ENCODE data around the gene OLFM4.

OLFM4 gene

GRCh38 chr13:53014495-53015443, 13.8 kb upstream of the OLFM4 start:
- no peak for DNase-seq (ENCODE audit: low spot score)

GRCh38 chr13:53015971-53016370, 12.6 kb upstream of the OLFM4 start:
- DNase-seq (ENCODE audit: low spot score): no peak

GRCh38 chr13:53017433-53017970, 11.1 kb upstream of the OLFM4 start:
- no peak for DNase-seq (ENCODE audit: low spot score)

- no peak for DNase-seq (ENCODE audit: low spot score)
Observed at GRCh38 chr13:53018690-53019647, 9.6 kb upstream of the OLFM4 start.

- DNase-seq (ENCODE audit: low spot score): no peak
Observed at GRCh38 chr13:53020764-53021335, 7.8 kb upstream of the OLFM4 start.

- no peak for DNase-seq (ENCODE audit: low spot score)
Observed at GRCh38 chr13:53023246-53023645, 5.4 kb upstream of the OLFM4 start.

GRCh38 chr13:53028063-53028462, 550 bp upstream of the OLFM4 start:
- no peak for DNase-seq (ENCODE audit: low spot score)

- DNase-seq (ENCODE audit: low spot score): no peak
Observed at GRCh38 chr13:53032849-53033248, 4.2 kb downstream of the OLFM4 start.

GRCh38 chr13:53038993-53039392, 10.4 kb downstream of the OLFM4 start:
- DNase-seq (ENCODE audit: low spot score): no peak

GRCh38 chr13:53041968-53042516, 13.4 kb downstream of the OLFM4 start:
- no peak for DNase-seq (ENCODE audit: low spot score)

- DNase-seq (ENCODE audit: low spot score): no peak
Observed at GRCh38 chr13:53042877-53043276, 14.3 kb downstream of the OLFM4 start.

GRCh38 chr13:53043398-53043797, 14.8 kb downstream of the OLFM4 start:
- no peak for DNase-seq (ENCODE audit: low spot score)

- DNase-seq (ENCODE audit: low spot score): no peak
Observed at GRCh38 chr13:53045189-53045588, 16.6 kb downstream of the OLFM4 start.

GRCh38 chr13:53048880-53049279, 20.3 kb downstream of the OLFM4 start:
- DNase-seq (ENCODE audit: low spot score): no peak

- DNase-seq (ENCODE audit: low spot score): no peak
Observed at GRCh38 chr13:53050151-53050550, 21.5 kb downstream of the OLFM4 start.

- DNase-seq (ENCODE audit: low spot score): no peak
Observed at GRCh38 chr13:53052675-53053074, 24.1 kb downstream of the OLFM4 start.

GRCh38 chr13:53054569-53054968, 26.0 kb downstream of the OLFM4 start:
- DNase-seq (ENCODE audit: low spot score): no peak

- DNase-seq (ENCODE audit: low spot score): no peak
Observed at GRCh38 chr13:53058065-53058679, 29.6 kb downstream of the OLFM4 start.

GRCh38 chr13:53060840-53061490, 32.4 kb downstream of the OLFM4 start:
- DNase-seq (ENCODE audit: low spot score): no peak

- DNase-seq (ENCODE audit: low spot score): no peak
Observed at GRCh38 chr13:53064731-53065130, 36.1 kb downstream of the OLFM4 start.

GRCh38 chr13:53066411-53066810, 37.8 kb downstream of the OLFM4 start:
- DNase-seq (ENCODE audit: low spot score): no peak

All from CD4-positive, alpha-beta T cell treated with Interleukin-2 at 100 ng/mL for 4 hours (primary cell).